Bronchial epithelial cell (primary cell): ENCODE data around the gene OPCML. TPM values are rescaled to one million over a fixed set of nuclear protein-coding genes. Genes with fewer than 3 reads are reported as not detected.

Experiments
- DNase-seq: peaks from one replicate; pipeline ENCODE4 v3.0.0-alpha.2; 2010; ENCODE audit warnings: low read depth
- FAIRE-seq: peaks from 2 replicates; lab custom pipeline; 2011; peaks lifted over from hg19 to GRCh38; lab: Jason Lieb, UNC
- H3K27me3 ChIP-seq: 2 replicates; pipeline ENCODE4 v1.5.1; 2011; ENCODE audit warnings: low read length; ENCODE audit not compliant: control insufficient read depth, insufficient read depth
- H3K36me3 ChIP-seq: 2 replicates; pipeline ENCODE4 v1.5.1; 2011; ENCODE audit warnings: low read length; ENCODE audit not compliant: control insufficient read depth, insufficient read depth
- H3K4me3 ChIP-seq: 2 replicates; pipeline ENCODE4 v1.5.1; 2011; ENCODE audit warnings: mild to moderate bottlenecking, low read depth, low read length, control low read depth
- CTCF ChIP-seq: IDR thresholded peaks from 2 replicates; pipeline ENCODE4 v1.5.1; 2011; ENCODE audit warnings: mild to moderate bottlenecking, moderate library complexity, low read length, control low read depth, inconsistent platforms; ENCODE audit not compliant: insufficient read depth, severe bottlenecking
- total RNA-seq: library from RNA; depleted of rRNA; stranded (reverse); fragments of >200 nt; gene quantifications from 2 replicates; pipeline ENCODE4 v1.2.1, GENCODE V29; 2014

Gene OPCML
- total RNA-seq, 1 donor from 2014 or later = not detected

- Histone ChIP-seq H3K4me3 (no peak overlapping the region), H3K36me3 (no peaks in the 10 kb centered on the region), H3K27me3 (no peaks in the 10 kb centered on the region)
- DNase-seq = peak; percentile 8
- no peak for TF ChIP-seq CTCF
- FAIRE-seq = no peak
Measured at GRCh38 chr11:132365650-132366049, 1166.7 kb downstream of the OPCML start.
